ENCODE results near the gene PSMG4. TPM values are rescaled to one million over a fixed set of nuclear protein-coding genes. Genes with fewer than 3 reads are reported as not detected.

Gene PSMG4, protein sequence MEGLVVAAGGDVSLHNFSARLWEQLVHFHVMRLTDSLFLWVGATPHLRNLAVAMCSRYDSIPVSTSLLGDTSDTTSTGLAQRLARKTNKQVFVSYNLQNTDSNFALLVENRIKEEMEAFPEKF
- total RNA-seq (10 to 100 TPM in 5 of 10 donors, 1 to 10 TPM in 5; 8.1 to 10.8 (median 10.0) TPM), polyA plus RNA-seq (10 to 100 TPM; 14.0 to 38.6 TPM)
- long read RNA-seq, donor 1, transcript PSMG4-206 (3 exons, 838 nt), result major isoform, 9 of 15 reads
- long read RNA-seq, donor 1, partial matches to known transcripts, result 0 of 15 reads
- long read RNA-seq, donor 1, other reads (novel, unspliced or antisense), result 1 of 15 reads
- long read RNA-seq, donor 2, transcript PSMG4-206 (3 exons, 838 nt), result major isoform, 11 of 18 reads
- long read RNA-seq, donor 2, partial matches to known transcripts, result 0 of 18 reads
- long read RNA-seq, donor 2, other reads (novel, unspliced or antisense), result 7 of 18 reads
- long read RNA-seq, donor 3, partial matches to known transcripts, result 0 of 3 reads
- long read RNA-seq, donor 3, other reads (novel, unspliced or antisense), result 2 of 3 reads

DNA sequence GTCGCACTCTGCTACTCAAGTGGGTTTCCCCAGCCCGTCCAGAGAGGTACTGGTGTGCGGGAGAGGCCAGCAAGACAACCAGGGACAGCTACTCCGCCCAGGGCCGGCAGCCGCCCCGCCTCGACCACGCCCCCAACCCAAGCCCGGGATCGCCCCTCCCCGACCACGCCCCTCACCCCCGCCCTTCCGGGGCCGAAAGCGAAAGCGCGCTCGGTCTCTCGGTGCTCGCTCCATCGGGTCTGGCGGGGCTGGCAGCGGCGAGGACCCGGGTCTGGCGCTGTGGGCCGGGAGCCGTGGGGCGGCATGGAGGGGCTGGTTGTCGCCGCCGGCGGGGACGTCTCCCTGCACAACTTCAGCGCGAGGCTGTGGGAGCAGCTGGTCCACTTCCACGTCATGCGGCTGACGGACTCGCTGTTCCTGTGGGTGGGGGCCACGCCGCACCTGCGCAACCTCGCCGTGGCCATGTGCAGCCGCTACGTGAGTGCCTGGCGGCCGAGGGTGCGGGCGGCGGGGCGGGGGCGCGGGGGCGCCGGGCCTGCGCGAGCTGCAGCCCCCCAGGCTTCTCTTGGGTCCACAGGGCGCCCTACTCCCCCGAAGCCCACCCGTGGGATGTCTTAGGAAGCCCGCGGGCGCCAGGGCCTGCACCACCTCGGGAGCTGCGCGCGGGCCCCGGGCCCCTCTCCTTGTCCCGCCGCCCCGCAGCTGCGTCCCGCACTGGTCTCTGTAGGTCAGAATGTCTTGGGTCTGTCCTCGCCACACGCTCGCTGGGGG is at the start of gene PSMG4:
Gene PSMG4, plus strand, starts transcription at position 228 of the 771 bp plus-strand sequence. Its CDS starts 76 bp downstream, at position 304.
- TF ChIP-seq, protein P1, sequence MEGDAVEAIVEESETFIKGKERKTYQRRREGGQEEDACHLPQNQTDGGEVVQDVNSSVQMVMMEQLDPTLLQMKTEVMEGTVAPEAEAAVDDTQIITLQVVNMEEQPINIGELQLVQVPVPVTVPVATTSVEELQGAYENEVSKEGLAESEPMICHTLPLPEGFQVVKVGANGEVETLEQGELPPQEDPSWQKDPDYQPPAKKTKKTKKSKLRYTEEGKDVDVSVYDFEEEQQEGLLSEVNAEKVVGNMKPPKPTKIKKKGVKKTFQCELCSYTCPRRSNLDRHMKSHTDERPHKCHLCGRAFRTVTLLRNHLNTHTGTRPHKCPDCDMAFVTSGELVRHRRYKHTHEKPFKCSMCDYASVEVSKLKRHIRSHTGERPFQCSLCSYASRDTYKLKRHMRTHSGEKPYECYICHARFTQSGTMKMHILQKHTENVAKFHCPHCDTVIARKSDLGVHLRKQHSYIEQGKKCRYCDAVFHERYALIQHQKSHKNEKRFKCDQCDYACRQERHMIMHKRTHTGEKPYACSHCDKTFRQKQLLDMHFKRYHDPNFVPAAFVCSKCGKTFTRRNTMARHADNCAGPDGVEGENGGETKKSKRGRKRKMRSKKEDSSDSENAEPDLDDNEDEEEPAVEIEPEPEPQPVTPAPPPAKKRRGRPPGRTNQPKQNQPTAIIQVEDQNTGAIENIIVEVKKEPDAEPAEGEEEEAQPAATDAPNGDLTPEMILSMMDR (IDR thresholded peaks at IDR 0.05), result peak in 2 of 9 donors; percentile 4 to 21
- H3K27ac ChIP-seq, result peak within 1 kb of the TSS; percentile 14 to 92 (median 84)
- peak within 1 kb of the TSS; percentile 76 to 99 (median 94) for H3K4me3 ChIP-seq
- 0 to 1% methylated on average over 73 to 80 of the region's 80 CpGs for WGBS, 2 donors
- DNase-seq, result peak; percentile 97 to 98
- H3K36me3 ChIP-seq, result peaks cover 0 to 11% (median 4%) of the 10 kb centered on the region in 9 donors
- ATAC-seq, result peak; percentile 97 to 98 (median 98)
- intact Hi-C loops (cut with DNase I), result loop anchor here in 4 of 10 donors (2.0 to 10.0 kb wide), 5 partner anchors 94 to 264 kb away; partner anchors contain the start of gene NQO2 (in 3 of the 4)
- H3K9me3 ChIP-seq, result no peaks in the 10 kb centered on the region
- peaks cover 2 to 41% (median 28%) of the 10 kb centered on the region in 9 donors for H3K4me1 ChIP-seq
- H3K27me3 ChIP-seq, result no peaks in the 10 kb centered on the region

DNA sequence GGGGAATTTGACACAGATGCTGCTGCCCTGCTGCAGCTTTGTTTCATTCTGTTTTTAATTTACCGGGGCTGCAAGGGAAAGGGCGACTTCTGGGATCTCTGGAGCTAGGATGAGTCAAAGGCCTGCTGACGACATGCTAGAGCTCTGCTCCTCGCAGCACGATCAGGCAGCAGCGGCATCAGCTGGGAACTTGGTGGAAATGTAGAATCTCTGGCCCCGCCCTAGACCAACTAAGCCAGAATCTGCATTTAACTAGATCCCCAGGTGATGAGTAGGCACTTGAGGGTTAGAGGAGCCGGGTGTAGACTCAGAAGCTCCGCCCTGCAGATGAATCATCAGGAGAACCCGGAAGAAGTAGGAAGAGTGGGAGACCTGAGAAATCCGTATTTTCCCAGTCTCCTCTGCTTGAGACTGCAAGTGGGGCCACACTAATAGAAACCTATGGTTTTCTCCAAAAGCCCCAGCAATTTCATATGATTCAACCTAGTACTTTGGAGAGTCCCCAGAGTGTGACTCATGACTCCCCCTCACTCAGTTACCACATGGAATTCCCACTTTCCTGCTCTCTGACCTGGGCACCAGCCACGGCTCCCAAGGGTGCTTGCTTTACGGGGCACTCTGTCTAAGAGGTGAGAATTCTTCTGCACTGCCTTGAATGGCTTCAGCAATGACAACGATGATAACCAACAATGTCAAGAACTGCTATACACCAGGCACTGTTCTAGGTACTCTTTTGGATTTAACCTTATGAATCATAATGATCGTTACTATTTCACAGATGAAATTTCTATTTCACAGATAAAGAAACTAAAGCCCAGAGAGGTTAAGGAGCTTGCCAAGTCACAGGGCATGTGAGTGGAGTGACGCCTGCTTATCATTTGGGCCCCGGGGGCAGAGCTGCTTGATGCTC is 49.4 kb upstream of the PSMG4 start:
- Histone ChIP-seq H3K9me3 (peaks cover 0 to 7% (median 0%) of the 10 kb centered on the region in 11 donors), H3K4me3 (no peak overlapping the region), H3K36me3 (no peaks in the 10 kb centered on the region), H3K27me3 (peaks cover 0 to 16% (median 6%) of the 10 kb centered on the region in 7 donors), H3K4me1 (peaks cover 0 to 16% (median 0%) of the 10 kb centered on the region in 9 donors), H3K27ac (peak overlapping the region in 1 of 10 donors; percentile 36)
- no peak for DNase-seq
- peak; percentile 53 to 79 (median 70) for ATAC-seq
- intact Hi-C loops (cut with DNase I), result no loop called here
- TF ChIP-seq, protein P1 (IDR thresholded peaks at IDR 0.05), result peak in 1 of 9 donors; percentile 23
- WGBS, 2 donors, result 56 to 60% methylated on average over 17 of the region's 17 CpGs

DNA sequence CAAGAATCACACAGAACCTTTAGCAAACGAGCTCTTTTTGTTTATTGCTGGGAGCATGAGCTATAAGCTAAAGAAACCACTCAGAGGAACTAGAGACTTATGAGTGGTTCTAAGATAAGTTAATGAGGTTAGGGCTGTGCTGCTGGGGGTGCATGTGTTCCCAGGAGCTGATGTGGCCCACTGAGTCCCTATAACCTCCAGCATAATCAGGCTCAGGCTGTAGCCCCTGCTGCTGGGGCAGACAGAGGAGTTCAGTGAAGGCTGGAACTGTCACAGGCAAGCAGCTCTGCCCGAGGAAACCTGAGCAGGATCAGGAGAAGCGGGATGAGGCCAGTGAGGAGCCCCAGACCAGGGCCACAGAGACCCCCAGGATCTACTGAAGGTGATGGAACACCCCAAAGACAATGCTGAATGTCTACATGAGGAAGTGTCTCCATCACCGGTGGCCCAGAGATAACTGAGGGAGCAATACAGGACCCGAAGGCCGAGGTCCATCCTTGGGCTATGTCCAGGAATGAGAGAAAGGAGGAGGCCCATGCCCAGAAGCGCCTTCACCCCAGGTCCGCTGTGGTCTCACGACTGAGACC is 48.6 kb upstream of the PSMG4 start:
- Histone ChIP-seq H3K9me3 (no peaks in the 10 kb centered on the region), H3K27ac (no peak overlapping the region), H3K36me3 (no peaks in the 10 kb centered on the region), H3K4me1 (peaks cover 0 to 16% (median 0%) of the 10 kb centered on the region in 9 donors), H3K27me3 (peaks cover 0 to 16% (median 6%) of the 10 kb centered on the region in 7 donors), H3K4me3 (no peak overlapping the region)
- DNase-seq (no peak), ATAC-seq (no peak)
- WGBS, 2 donors, result 88 to 94% methylated on average over 9 of the region's 9 CpGs
- TF ChIP-seq, protein P1 (IDR thresholded peaks at IDR 0.05), result no peak
- intact Hi-C loops (cut with DNase I), result no loop called here

Data from heart right ventricle (tissue), 16 donors.